Upper lobe of left lung (tissue), 6 donors: Measurements from ENCODE around the gene TENT5C. TPM values are rescaled to one million over a fixed set of nuclear protein-coding genes. Genes with fewer than 3 reads are reported as not detected.

Experiments
- ATAC-seq, 2 donors: fragments of 200-7000 bp; cut with Tn5 transposase; one replicate each; pipeline ENCODE4 v1.9.1; 2022; ENCODE audit warnings: mild to moderate bottlenecking in 2 of 2, moderate library complexity in 2 of 2; ENCODE audit not compliant: low FRiP score in 2 of 2
- DNase-seq, 2 donors: peaks; one replicate each; pipeline ENCODE4 v3.0.0-alpha.2; 2019 to 2020
- H3K27ac ChIP-seq, 4 donors: fragments of 200-600 bp; sonication (generic); one replicate each; pipeline ENCODE4 v1.5.1; 2016 to 2019
- H3K27me3 ChIP-seq, 4 donors: fragments of 200-600 bp; sonication (generic); one replicate each; pipeline ENCODE4 v1.5.1; 2017 to 2019
- H3K36me3 ChIP-seq, 4 donors: fragments of 200-600 bp; sonication (generic); one replicate each; pipeline ENCODE4 v1.5.1; 2016 to 2019
- H3K4me1 ChIP-seq, 4 donors: fragments of 200-600 bp; sonication (generic); one replicate each; pipeline ENCODE4 v1.5.1; 2018 to 2019
- H3K4me3 ChIP-seq, 4 donors: fragments of 200-600 bp; sonication (generic); one replicate each; pipeline ENCODE4 v1.5.1; 2017 to 2019; ENCODE audit warnings: mild to moderate bottlenecking in 2 of 4, moderate library complexity in 1 of 4
- H3K9me3 ChIP-seq, 4 donors: fragments of 200-600 bp; sonication (generic); one replicate each; pipeline ENCODE4 v1.5.1; 2018 to 2019
- EP300 ChIP-seq, 4 donors: sonication (generic); formaldehyde crosslinking; IDR thresholded peaks; one replicate each; pipeline ENCODE4 v1.5.1; 2017; ENCODE audit warnings: antibody characterized with exemption in 4 of 4, control low read depth in 2 of 4
- POLR2A ChIP-seq, 4 donors: fragments of 450-650 bp; IDR thresholded peaks; one replicate each; pipeline ENCODE4 v1.5.1; 2016 to 2017; ENCODE audit warnings: antibody characterized with exemption in 4 of 4, mild to moderate bottlenecking in 2 of 4
- POLR2AphosphoS5 ChIP-seq, 2 donors: sonication (generic); formaldehyde crosslinking; IDR thresholded peaks; one replicate each; pipeline ENCODE4 v1.5.1; 2017; ENCODE audit warnings: antibody characterized with exemption in 2 of 2
- WGBS, 2 donors: methylation state at CpG; one replicate each; pipeline ENCODE4 v1.1.5; 2017 to 2018; 5-methylcytosine and 5-hydroxymethylcytosine counted together
- total RNA-seq, 6 donors: library from RNA; depleted of rRNA in 4 of 6; stranded (reverse); fragments of >200 nt in 4 of 6; gene quantifications; one replicate each; pipeline versions ENCODE4 v1.1.0 to v1.2.1, GENCODE V29; 2016 to 2021
- TF ChIP-seq, protein P1 (sequence below), 6 experiments: fragments of 450-650 bp in 4 of 6; fragments of 200-600 bp in 2 of 6; sonication (generic) in 2 of 6; IDR thresholded peaks; one replicate each; pipeline ENCODE4 v1.5.1; 2016 to 2019; ENCODE audit warnings: antibody characterized with exemption in 6 of 6
- donor health status: DM: no; HTN: no; CAD: no; lungs with moderate emphysema.
- donor health status: DM: no; HTN: yes; CAD: no; lungs with severe emphysema.

Gene TENT5C
- total RNA-seq, 6 donors from 2014 or later = 8.1 to 37.8 (median 18.4) TPM

DNA sequence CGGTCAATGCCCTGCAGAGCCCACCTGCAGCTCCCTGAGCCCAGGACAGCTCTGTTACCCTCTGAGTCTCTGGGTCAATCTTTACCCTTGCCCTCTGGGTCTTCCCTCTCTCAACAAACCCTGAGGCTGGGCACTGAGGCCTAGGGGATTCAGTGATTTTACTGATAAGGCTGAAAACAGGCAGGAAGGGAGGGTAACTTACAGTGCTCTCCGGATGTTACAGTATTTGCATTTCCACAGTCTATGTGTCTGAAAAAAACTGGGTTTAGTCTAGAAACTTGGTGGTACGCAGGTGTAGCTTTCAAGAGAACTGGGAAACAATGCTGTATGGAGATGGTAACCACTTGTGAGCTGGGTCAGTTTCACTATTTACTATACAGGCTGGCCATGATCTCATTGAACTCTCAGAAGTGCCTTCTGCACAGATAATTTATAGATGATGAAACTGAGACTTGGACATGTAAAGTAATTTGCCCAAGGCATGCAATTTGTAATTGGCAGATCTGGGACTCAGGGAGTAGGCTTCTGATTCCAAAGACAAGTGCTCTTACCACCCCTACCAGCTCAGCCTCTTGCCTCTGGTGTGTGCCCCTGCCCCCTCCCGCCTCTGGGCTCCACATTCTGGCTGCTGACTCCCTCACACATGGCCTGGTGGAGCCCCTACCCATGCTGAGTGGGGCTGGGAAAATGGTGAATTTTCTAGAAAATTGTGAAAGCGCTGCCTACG lies 48.8 kb downstream of the TENT5C start:
- ATAC-seq = no peak
- no peaks in the 10 kb centered on the region for H3K36me3 ChIP-seq
- TF ChIP-seq, protein P1, sequence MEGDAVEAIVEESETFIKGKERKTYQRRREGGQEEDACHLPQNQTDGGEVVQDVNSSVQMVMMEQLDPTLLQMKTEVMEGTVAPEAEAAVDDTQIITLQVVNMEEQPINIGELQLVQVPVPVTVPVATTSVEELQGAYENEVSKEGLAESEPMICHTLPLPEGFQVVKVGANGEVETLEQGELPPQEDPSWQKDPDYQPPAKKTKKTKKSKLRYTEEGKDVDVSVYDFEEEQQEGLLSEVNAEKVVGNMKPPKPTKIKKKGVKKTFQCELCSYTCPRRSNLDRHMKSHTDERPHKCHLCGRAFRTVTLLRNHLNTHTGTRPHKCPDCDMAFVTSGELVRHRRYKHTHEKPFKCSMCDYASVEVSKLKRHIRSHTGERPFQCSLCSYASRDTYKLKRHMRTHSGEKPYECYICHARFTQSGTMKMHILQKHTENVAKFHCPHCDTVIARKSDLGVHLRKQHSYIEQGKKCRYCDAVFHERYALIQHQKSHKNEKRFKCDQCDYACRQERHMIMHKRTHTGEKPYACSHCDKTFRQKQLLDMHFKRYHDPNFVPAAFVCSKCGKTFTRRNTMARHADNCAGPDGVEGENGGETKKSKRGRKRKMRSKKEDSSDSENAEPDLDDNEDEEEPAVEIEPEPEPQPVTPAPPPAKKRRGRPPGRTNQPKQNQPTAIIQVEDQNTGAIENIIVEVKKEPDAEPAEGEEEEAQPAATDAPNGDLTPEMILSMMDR (IDR thresholded peaks at IDR 0.05) = no peak
- TF ChIP-seq EP300 (IDR thresholded peaks at IDR 0.05) (no peak), POLR2A (IDR thresholded peaks at IDR 0.05) (no peak), POLR2AphosphoS5 (IDR thresholded peaks at IDR 0.05) (no peak)
- no peak for DNase-seq
- H3K27me3 ChIP-seq = no peaks in the 10 kb centered on the region
- no peaks in the 10 kb centered on the region for H3K9me3 ChIP-seq
- WGBS, 2 donors = 66 to 71% methylated on average over 5 to 6 of the region's 6 CpGs
- H3K27ac ChIP-seq = peak overlapping the region in 1 of 4 donors; percentile 21
- peaks cover 0 to 15% (median 7%) of the 10 kb centered on the region in 4 donors for H3K4me1 ChIP-seq
- no peak overlapping the region for H3K4me3 ChIP-seq

GRCh38 chr1:117655220-117655577 lies 49.4 kb downstream of the TENT5C start:
- Histone ChIP-seq H3K4me3 (no peak overlapping the region), H3K36me3 (no peaks in the 10 kb centered on the region), H3K27ac (no peak overlapping the region), H3K4me1 (peaks cover 0 to 15% (median 7%) of the 10 kb centered on the region in 4 donors), H3K27me3 (no peaks in the 10 kb centered on the region), H3K9me3 (no peaks in the 10 kb centered on the region)
- WGBS, 2 donors = 77 to 84% methylated on average over 11 to 12 of the region's 12 CpGs
- TF ChIP-seq, protein P1 (IDR thresholded peaks at IDR 0.05) = no peak
- TF ChIP-seq POLR2A (IDR thresholded peaks at IDR 0.05) (no peak), POLR2AphosphoS5 (IDR thresholded peaks at IDR 0.05) (no peak), EP300 (IDR thresholded peaks at IDR 0.05) (no peak)
- ATAC-seq = no peak
- no peak for DNase-seq

- Histone ChIP-seq H3K4me3 (no peak overlapping the region), H3K27ac (peak overlapping the region in 2 of 4 donors; percentile 42 to 44), H3K36me3 (no peaks in the 10 kb centered on the region), H3K27me3 (no peaks in the 10 kb centered on the region), H3K9me3 (no peaks in the 10 kb centered on the region), H3K4me1 (peaks cover 0 to 15% (median 7%) of the 10 kb centered on the region in 4 donors)
- peak in 1 of 2 donors; percentile 55 for DNase-seq
- 71 to 78% methylated on average over 5 to 10 of the region's 10 CpGs for WGBS, 2 donors
- ATAC-seq = peak in 1 of 2 donors; percentile 25
- TF ChIP-seq POLR2AphosphoS5 (IDR thresholded peaks at IDR 0.05) = no peak
- TF ChIP-seq POLR2A (IDR thresholded peaks at IDR 0.05) = peak in 1 of 4 donors; percentile 25
These were observed 50.4 kb downstream of the TENT5C start for GRCh38 chr1:117656202-117656641.

DNA sequence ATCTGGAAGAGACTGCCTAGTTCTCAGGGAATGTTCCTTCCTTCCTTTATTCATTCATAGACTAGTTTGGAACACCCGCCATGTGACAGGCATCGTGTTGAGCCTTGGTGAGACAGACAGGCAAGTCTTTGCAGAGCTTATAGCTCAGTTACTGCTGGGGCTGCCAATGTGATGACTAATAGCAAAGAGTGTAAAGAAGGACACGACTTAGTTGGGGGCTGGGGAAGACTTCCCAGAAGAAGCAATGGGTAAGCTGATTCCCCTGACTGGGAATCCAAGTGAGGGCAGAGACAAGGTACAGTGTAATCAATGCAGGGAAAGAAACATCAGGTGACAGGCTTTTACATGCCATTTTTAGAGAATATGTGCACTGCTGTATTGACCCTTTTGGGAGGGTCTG lies 51.2 kb downstream of the TENT5C start:
- TF ChIP-seq POLR2A (IDR thresholded peaks at IDR 0.05) (no peak), POLR2AphosphoS5 (IDR thresholded peaks at IDR 0.05) (no peak), EP300 (IDR thresholded peaks at IDR 0.05) (no peak)
- TF ChIP-seq, protein P1 (IDR thresholded peaks at IDR 0.05) = no peak
- H3K27ac ChIP-seq = no peak overlapping the region
- H3K4me3 ChIP-seq = no peak overlapping the region
- 51 to 53% methylated on average over 3 of the region's 3 CpGs for WGBS, 2 donors
- no peaks in the 10 kb centered on the region for H3K27me3 ChIP-seq
- no peak for ATAC-seq
- no peak for DNase-seq
- no peaks in the 10 kb centered on the region for H3K9me3 ChIP-seq
- H3K36me3 ChIP-seq = no peaks in the 10 kb centered on the region
- H3K4me1 ChIP-seq = peaks cover 0 to 15% (median 7%) of the 10 kb centered on the region in 4 donors

GRCh38 chr1:117657949-117658660 lies 52.3 kb downstream of the TENT5C start:
- ATAC-seq (no peak), DNase-seq (no peak)
- TF ChIP-seq, protein P1 (IDR thresholded peaks at IDR 0.05) = no peak
- no peak for TF ChIP-seq POLR2A (IDR thresholded peaks at IDR 0.05)
- no peak for TF ChIP-seq EP300 (IDR thresholded peaks at IDR 0.05)
- TF ChIP-seq POLR2AphosphoS5 (IDR thresholded peaks at IDR 0.05) = no peak
- Histone ChIP-seq H3K9me3 (no peaks in the 10 kb centered on the region), H3K27ac (peak overlapping the region in 1 of 4 donors; percentile 19), H3K4me3 (no peak overlapping the region), H3K36me3 (no peaks in the 10 kb centered on the region), H3K27me3 (no peaks in the 10 kb centered on the region), H3K4me1 (peaks cover 0 to 15% (median 7%) of the 10 kb centered on the region in 4 donors)
- WGBS, 2 donors = 91 to 93% methylated on average over 5 of the region's 5 CpGs
